PC-3 (cell line): ENCODE results near the gene AHSP. TPM values are rescaled to one million over a fixed set of nuclear protein-coding genes. Genes with fewer than 3 reads are reported as not detected.
"Not testable (repeated sequence)": the region's sequence is repeated elsewhere in the genome, so short reads cannot be mapped to it uniquely, and the experiment has no call there.

Experiments
- ATAC-seq: fragments of 200-7000 bp; cut with Tn5 transposase; 2 replicates; pipeline ENCODE4 v1.9.1; 2020; ENCODE audit warnings: mild to moderate bottlenecking, moderate library complexity
- BruUV-seq: library from RNA; stranded (reverse); fragments of 400-500 nt; replicated peaks from 2 replicates; lab custom pipeline; 2021; lab: Mats Ljungman, UMichigan
- CTCF ChIA-PET: fragments of 300-600 bp; sonication (Branson Sonifier 250); formaldehyde crosslinking; loops from one replicate; lab custom pipeline; 2022; ENCODE audit warnings: antibody characterized with exemption; lab: Charles Lee
- POLR2A ChIA-PET: fragments of 300-600 bp; sonication (Branson Sonifier 250); formaldehyde crosslinking; loops from one replicate; lab custom pipeline; 2022; ENCODE audit warnings: antibody characterized with exemption; ENCODE audit not compliant: unreplicated experiment; lab: Charles Lee
- DNase-seq: peaks from one replicate; pipeline ENCODE4 v3.0.0-alpha.2; 2015
- H2AFZ ChIP-seq: fragments of 300-600 bp; sonication (generic); 2 replicates; pipeline ENCODE4 v1.6.0; 2016; ENCODE audit warnings: antibody characterized with exemption, low read length
- H3F3A ChIP-seq: fragments of 300-600 bp; sonication (generic); one replicate; pipeline ENCODE4 v1.6.0; 2017; ENCODE audit warnings: antibody characterized with exemption, low read length, control low read depth, mild to moderate bottlenecking; ENCODE audit not compliant: unreplicated experiment
- H3K27ac ChIP-seq: fragments of 300-600 bp; sonication (generic); 2 replicates; pipeline ENCODE4 v1.5.1; 2016; ENCODE audit warnings: mild to moderate bottlenecking, low read length
- H3K27me3 ChIP-seq: fragments of 300-600 bp; sonication (generic); 2 replicates; pipeline ENCODE4 v1.6.1; 2016; ENCODE audit warnings: low read length, mixed read lengths
- H3K36me3 ChIP-seq: fragments of 300-600 bp; sonication (generic); 2 replicates; pipeline ENCODE4 v1.6.1; 2016; ENCODE audit warnings: low read depth, mixed run types, low read length, mixed read lengths
- H3K4me1 ChIP-seq: fragments of 300-600 bp; sonication (generic); 2 replicates; pipeline ENCODE4 v1.5.1; 2016; ENCODE audit warnings: low read length; ENCODE audit not compliant: insufficient read depth
- H3K4me2 ChIP-seq: fragments of 300-600 bp; sonication (generic); 2 replicates; pipeline ENCODE4 v1.6.0; 2016; ENCODE audit warnings: low read length
- H3K4me3 ChIP-seq: fragments of 300-600 bp; sonication (generic); 2 replicates; pipeline ENCODE4 v1.5.1; 2016; ENCODE audit warnings: mild to moderate bottlenecking, low read length, mixed read lengths
- H3K79me2 ChIP-seq: fragments of 300-600 bp; sonication (generic); 2 replicates; pipeline ENCODE4 v1.6.1; 2017; ENCODE audit warnings: low read length, mixed read lengths
- H3K9ac ChIP-seq: fragments of 300-600 bp; sonication (generic); 2 replicates; pipeline ENCODE4 v1.6.0; 2016; ENCODE audit warnings: mild to moderate bottlenecking, low read length
- H3K9me2 ChIP-seq: fragments of 300-600 bp; sonication (generic); replicated peaks from 2 replicates; pipeline ENCODE4 v1.6.1; 2016; ENCODE audit warnings: mixed run types, low read length, mixed read lengths
- H3K9me3 ChIP-seq: fragments of 300-600 bp; sonication (generic); 2 replicates; pipeline ENCODE4 v1.6.1; 2016; ENCODE audit warnings: low read length, mixed read lengths
- H4K20me1 ChIP-seq: fragments of 300-600 bp; sonication (generic); 2 replicates; pipeline ENCODE4 v1.6.1; 2016; ENCODE audit warnings: low read length, mixed read lengths
- EZH2 ChIP-seq: fragments of 300-600 bp; sonication (generic); IDR thresholded peaks from one replicate; pipeline ENCODE4 v1.6.1; 2017; ENCODE audit warnings: antibody characterized with exemption, mild to moderate bottlenecking, low read length; ENCODE audit not compliant: unreplicated experiment
- EZH2phosphoT487 ChIP-seq: fragments of 300-600 bp; sonication (generic); IDR thresholded peaks from 2 replicates; pipeline ENCODE4 v1.6.1; 2018; ENCODE audit warnings: mild to moderate bottlenecking, antibody characterized with exemption, low read length, borderline replicate concordance
- intact Hi-C: fragments of 100-400 bp; cut with micrococcal nuclease; formaldehyde crosslinking; loops from 2 replicates; pipeline ENCODE4 v1.9.0; 2023
- total RNA-seq: library from RNA; depleted of rRNA; stranded (reverse); fragments of >200 nt; gene quantifications from 2 replicates; pipeline ENCODE4 v1.2.3, GENCODE V29; 2014
- TF ChIP-seq, protein P1 (sequence below): fragments of 300-600 bp; sonication (generic); conservative IDR thresholded peaks from 2 replicates; pipeline ENCODE4 v1.5.1; 2017; ENCODE audit warnings: antibody characterized with exemption, low read depth, mild to moderate bottlenecking, low read length

Gene AHSP
- total RNA-seq, 1 experiment from 2014 or later, result not detected

GRCh38 chr16:31522071-31522470 is 5.6 kb upstream of the AHSP start:
- Histone ChIP-seq H3K4me2 (no peak overlapping the region), H2AFZ (no peak overlapping the region), H3K9me2 (no peaks in the 10 kb centered on the region), H3K36me3 (no peaks in the 10 kb centered on the region), H3K4me3 (no peak overlapping the region), H3F3A (no peaks in the 10 kb centered on the region), H3K27me3 (peaks cover 4% of the 10 kb centered on the region; the same call in 1 of the 2 replicates), H3K9me3 (no peaks in the 10 kb centered on the region), H4K20me1 (no peaks in the 10 kb centered on the region), H3K4me1 (no peaks in the 10 kb centered on the region), H3K9ac (no peak overlapping the region), H3K27ac (no peak overlapping the region), H3K79me2 (no peaks in the 10 kb centered on the region)
- POLR2A ChIA-PET, result no interaction called here
- DNase-seq (no peak), ATAC-seq (no peak)
- intact Hi-C loops, result no loop called here
- no TSS peak for BruUV-seq
- CTCF ChIA-PET, result no interaction called here
- TF ChIP-seq, protein P1, sequence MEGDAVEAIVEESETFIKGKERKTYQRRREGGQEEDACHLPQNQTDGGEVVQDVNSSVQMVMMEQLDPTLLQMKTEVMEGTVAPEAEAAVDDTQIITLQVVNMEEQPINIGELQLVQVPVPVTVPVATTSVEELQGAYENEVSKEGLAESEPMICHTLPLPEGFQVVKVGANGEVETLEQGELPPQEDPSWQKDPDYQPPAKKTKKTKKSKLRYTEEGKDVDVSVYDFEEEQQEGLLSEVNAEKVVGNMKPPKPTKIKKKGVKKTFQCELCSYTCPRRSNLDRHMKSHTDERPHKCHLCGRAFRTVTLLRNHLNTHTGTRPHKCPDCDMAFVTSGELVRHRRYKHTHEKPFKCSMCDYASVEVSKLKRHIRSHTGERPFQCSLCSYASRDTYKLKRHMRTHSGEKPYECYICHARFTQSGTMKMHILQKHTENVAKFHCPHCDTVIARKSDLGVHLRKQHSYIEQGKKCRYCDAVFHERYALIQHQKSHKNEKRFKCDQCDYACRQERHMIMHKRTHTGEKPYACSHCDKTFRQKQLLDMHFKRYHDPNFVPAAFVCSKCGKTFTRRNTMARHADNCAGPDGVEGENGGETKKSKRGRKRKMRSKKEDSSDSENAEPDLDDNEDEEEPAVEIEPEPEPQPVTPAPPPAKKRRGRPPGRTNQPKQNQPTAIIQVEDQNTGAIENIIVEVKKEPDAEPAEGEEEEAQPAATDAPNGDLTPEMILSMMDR, result no peak
- TF ChIP-seq EZH2phosphoT487 (no peak), EZH2 (no peak)

DNA sequence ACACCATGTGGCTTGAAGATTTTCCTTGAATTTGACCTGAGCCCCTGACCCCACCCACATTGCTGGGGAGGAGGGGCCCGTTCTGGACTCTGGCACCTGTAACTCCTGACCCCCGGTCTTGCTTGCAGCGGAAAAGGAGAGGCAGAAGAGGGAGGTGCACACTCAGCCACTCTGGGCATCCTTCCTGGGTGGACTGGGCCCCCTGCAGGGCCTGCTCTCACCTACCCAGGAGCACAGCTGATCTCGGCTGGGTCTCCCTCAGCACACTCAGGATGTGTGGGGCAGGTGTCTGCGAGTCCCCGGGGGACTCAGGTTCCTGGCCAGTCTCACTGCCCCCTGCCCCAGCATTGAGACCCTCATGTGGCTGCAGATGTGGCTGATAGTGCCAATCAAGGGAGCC is 3.9 kb upstream of the AHSP start:
- BruUV-seq, H4K20me1 ChIP-seq, H3K36me3 ChIP-seq, H3K79me2 ChIP-seq, H3K4me3 ChIP-seq, H2AFZ ChIP-seq, H3K27ac ChIP-seq, intact Hi-C loops, DNase-seq, H3K9me2 ChIP-seq, POLR2A ChIA-PET, H3K9me3 ChIP-seq, H3K4me2 ChIP-seq, H3K4me1 ChIP-seq, ATAC-seq, H3F3A ChIP-seq, H3K9ac ChIP-seq: not testable (repeated sequence)
- peaks cover 17% of the 10 kb centered on the region for H3K27me3 ChIP-seq
- CTCF ChIA-PET, result interaction anchor here (0.7 kb wide), 1 partner anchor 381 kb away, joined by 3 read pairs; no protein-coding TSS in a partner anchor

DNA sequence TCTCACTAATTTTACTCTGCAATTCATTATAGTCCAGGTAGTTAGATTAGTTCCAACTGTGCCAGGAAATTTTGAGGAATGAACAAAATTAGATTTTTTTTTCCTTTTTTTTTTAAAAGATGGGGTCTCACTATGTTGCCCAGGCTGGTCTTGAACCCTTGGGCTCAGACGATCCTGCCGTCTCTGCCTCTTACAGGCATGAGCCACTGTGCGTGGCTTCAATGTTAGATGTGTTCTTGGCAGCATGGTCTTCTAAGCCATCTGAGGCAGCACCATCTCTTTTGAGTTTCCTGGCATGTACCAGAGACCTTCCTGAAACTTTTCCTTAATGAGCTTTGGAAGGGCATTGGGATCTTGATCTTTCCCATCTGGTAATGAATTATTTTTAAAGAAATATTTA is 2.6 kb upstream of the AHSP start:
- Histone ChIP-seq H3K79me2 (no peaks in the 10 kb centered on the region), H3K4me3 (no peak overlapping the region), H3F3A (no peaks in the 10 kb centered on the region), H2AFZ (no peak overlapping the region), H3K9me3 (no peaks in the 10 kb centered on the region), H3K4me2 (no peak overlapping the region), H3K27ac (no peak overlapping the region), H3K4me1 (no peaks in the 10 kb centered on the region), H4K20me1 (no peaks in the 10 kb centered on the region), H3K9ac (no peak overlapping the region), H3K9me2 (no peaks in the 10 kb centered on the region), H3K27me3 (peaks cover 18% of the 10 kb centered on the region), H3K36me3 (no peaks in the 10 kb centered on the region)
- ChIA-PET CTCF (no interaction called here), POLR2A (no interaction called here)
- intact Hi-C loops, result no loop called here
- DNase-seq, result no peak
- no TSS peak for BruUV-seq
- no peak for ATAC-seq
- TF ChIP-seq, protein P1, result no peak
- TF ChIP-seq EZH2 (no peak), EZH2phosphoT487 (no peak)
